DOHH2 (cell line): ENCODE results near the gene HECW1.

Experiments used
- H3F3A ChIP-seq: fragments of 200-600 bp; sonication (generic), shearing (Covaris generic); 2 replicates; pipeline ENCODE4 v1.6.0; 2016; ENCODE audit warnings: antibody characterized with exemption, mild to moderate bottlenecking; ENCODE audit not compliant: control insufficient read depth, insufficient read depth
- H3K27ac ChIP-seq: fragments of 200-600 bp; sonication (generic); 2 replicates; pipeline ENCODE4 v1.5.1; 2014; ENCODE audit warnings: low read depth, mild to moderate bottlenecking, low read length, moderate library complexity
- H3K27me3 ChIP-seq: fragments of 200-600 bp; sonication (generic); 2 replicates; pipeline ENCODE4 v1.6.1; 2014; ENCODE audit warnings: mild to moderate bottlenecking, low read length, mixed read lengths; ENCODE audit not compliant: control insufficient read depth
- H3K36me3 ChIP-seq: fragments of 200-600 bp; sonication (generic); 2 replicates; pipeline ENCODE4 v1.6.1; 2014; ENCODE audit warnings: mild to moderate bottlenecking, low read length, moderate library complexity, mixed read lengths; ENCODE audit not compliant: control insufficient read depth
- H3K4me1 ChIP-seq: fragments of 200-600 bp; sonication (generic); 2 replicates; pipeline ENCODE4 v1.6.1; 2014; ENCODE audit warnings: mild to moderate bottlenecking, low read length, mixed read lengths; ENCODE audit not compliant: control insufficient read depth
- H3K4me2 ChIP-seq: fragments of 200-600 bp; sonication (generic); 2 replicates; pipeline ENCODE4 v1.6.0; 2014; ENCODE audit warnings: mild to moderate bottlenecking, low read length, moderate library complexity
- H3K4me3 ChIP-seq: fragments of 200-600 bp; sonication (generic); 2 replicates; pipeline ENCODE4 v1.5.1; 2014; ENCODE audit warnings: mild to moderate bottlenecking, low read length, mixed read lengths
- H3K79me2 ChIP-seq: fragments of 200-600 bp; sonication (generic); 2 replicates; pipeline ENCODE4 v1.6.1; 2014; ENCODE audit warnings: mild to moderate bottlenecking, low read length, mixed read lengths; ENCODE audit not compliant: control insufficient read depth
- H3K9me2 ChIP-seq: fragments of 200-600 bp; sonication (generic); replicated peaks from 2 replicates; pipeline ENCODE4 v1.6.1; 2014; ENCODE audit warnings: mild to moderate bottlenecking, low read length, mixed read lengths; ENCODE audit not compliant: control insufficient read depth
- H3K9me3 ChIP-seq: fragments of 200-600 bp; sonication (generic); 2 replicates; pipeline ENCODE4 v1.6.1; 2014; ENCODE audit warnings: antibody characterized with exemption, low read length, mixed read lengths; ENCODE audit not compliant: control insufficient read depth, insufficient read depth
- H4K20me1 ChIP-seq: fragments of 200-600 bp; sonication (generic); 2 replicates; pipeline ENCODE4 v1.6.0; 2014; ENCODE audit warnings: low read depth, mild to moderate bottlenecking, antibody characterized with exemption, low read length, moderate library complexity; ENCODE audit not compliant: control insufficient read depth, insufficient read depth
- EZH2phosphoT487 ChIP-seq: fragments of 200-600 bp; sonication (generic); IDR thresholded peaks from 2 replicates; pipeline ENCODE4 v1.6.1; 2017; ENCODE audit warnings: borderline replicate concordance, mild to moderate bottlenecking, antibody characterized with exemption, low read length, moderate library complexity, mixed read lengths
- TF ChIP-seq, protein P1 (sequence below): fragments of 200-600 bp; sonication (generic); IDR thresholded peaks from one replicate; pipeline ENCODE4 v1.5.1; 2014; ENCODE audit warnings: antibody characterized with exemption, mild to moderate bottlenecking, low read depth, low read length; ENCODE audit not compliant: poor library complexity, severe bottlenecking

HECW1 gene

GRCh38 chr7:43314379-43315158, 202.1 kb downstream of the HECW1 start:
- H4K20me1 ChIP-seq = no peaks in the 10 kb centered on the region
- no peak overlapping the region for H3K4me3 ChIP-seq
- no peak overlapping the region for H3K27ac ChIP-seq
- no peak overlapping the region for H3K4me2 ChIP-seq
- no peaks in the 10 kb centered on the region for H3K9me3 ChIP-seq
- no peak for TF ChIP-seq EZH2phosphoT487
- TF ChIP-seq, protein P1, sequence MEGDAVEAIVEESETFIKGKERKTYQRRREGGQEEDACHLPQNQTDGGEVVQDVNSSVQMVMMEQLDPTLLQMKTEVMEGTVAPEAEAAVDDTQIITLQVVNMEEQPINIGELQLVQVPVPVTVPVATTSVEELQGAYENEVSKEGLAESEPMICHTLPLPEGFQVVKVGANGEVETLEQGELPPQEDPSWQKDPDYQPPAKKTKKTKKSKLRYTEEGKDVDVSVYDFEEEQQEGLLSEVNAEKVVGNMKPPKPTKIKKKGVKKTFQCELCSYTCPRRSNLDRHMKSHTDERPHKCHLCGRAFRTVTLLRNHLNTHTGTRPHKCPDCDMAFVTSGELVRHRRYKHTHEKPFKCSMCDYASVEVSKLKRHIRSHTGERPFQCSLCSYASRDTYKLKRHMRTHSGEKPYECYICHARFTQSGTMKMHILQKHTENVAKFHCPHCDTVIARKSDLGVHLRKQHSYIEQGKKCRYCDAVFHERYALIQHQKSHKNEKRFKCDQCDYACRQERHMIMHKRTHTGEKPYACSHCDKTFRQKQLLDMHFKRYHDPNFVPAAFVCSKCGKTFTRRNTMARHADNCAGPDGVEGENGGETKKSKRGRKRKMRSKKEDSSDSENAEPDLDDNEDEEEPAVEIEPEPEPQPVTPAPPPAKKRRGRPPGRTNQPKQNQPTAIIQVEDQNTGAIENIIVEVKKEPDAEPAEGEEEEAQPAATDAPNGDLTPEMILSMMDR = no peak
- H3K4me1 ChIP-seq = no peaks in the 10 kb centered on the region
- H3K9me2 ChIP-seq = no peaks in the 10 kb centered on the region
- H3K36me3 ChIP-seq = no peaks in the 10 kb centered on the region
- peaks cover 11% of the 10 kb centered on the region for H3K27me3 ChIP-seq
- no peaks in the 10 kb centered on the region for H3K79me2 ChIP-seq
- no peaks in the 10 kb centered on the region for H3F3A ChIP-seq

DNA sequence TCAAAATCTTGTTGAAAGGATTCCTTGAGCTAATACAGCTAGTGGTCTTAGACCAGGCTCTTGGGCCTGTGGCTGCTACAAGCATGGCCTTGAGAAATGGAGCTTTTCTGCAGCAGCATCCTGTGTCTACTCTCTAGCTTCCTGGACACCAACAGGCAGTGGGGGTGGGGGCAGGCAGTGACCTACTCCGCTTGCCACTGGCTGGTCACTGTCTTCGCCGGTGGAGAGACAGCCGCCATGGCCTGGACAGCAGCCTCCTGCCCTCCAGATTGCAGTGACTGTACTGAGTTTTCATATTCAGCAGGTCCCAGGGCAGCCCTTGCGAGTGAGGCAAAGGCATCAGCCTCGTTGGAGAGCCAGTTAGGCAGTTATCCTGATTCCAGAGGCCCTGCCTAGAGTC, 204.6 kb downstream of the HECW1 start:
- no peaks in the 10 kb centered on the region for H3F3A ChIP-seq
- H3K4me1 ChIP-seq = no peaks in the 10 kb centered on the region
- H3K9me3 ChIP-seq = no peaks in the 10 kb centered on the region
- no peaks in the 10 kb centered on the region for H3K9me2 ChIP-seq
- TF ChIP-seq, protein P1 = no peak
- no peak for TF ChIP-seq EZH2phosphoT487
- H3K4me2 ChIP-seq = no peak overlapping the region
- no peaks in the 10 kb centered on the region for H3K36me3 ChIP-seq
- peaks cover 11% of the 10 kb centered on the region for H3K27me3 ChIP-seq
- no peak overlapping the region for H3K27ac ChIP-seq
- no peaks in the 10 kb centered on the region for H3K79me2 ChIP-seq
- H3K4me3 ChIP-seq = no peak overlapping the region
- no peaks in the 10 kb centered on the region for H4K20me1 ChIP-seq

- no peaks in the 10 kb centered on the region for H3K36me3 ChIP-seq
- H3K4me1 ChIP-seq = no peaks in the 10 kb centered on the region
- TF ChIP-seq, protein P1 = no peak
- TF ChIP-seq EZH2phosphoT487 = no peak
- H3K9me3 ChIP-seq = no peaks in the 10 kb centered on the region
- no peak overlapping the region for H3K4me2 ChIP-seq
- no peaks in the 10 kb centered on the region for H3K9me2 ChIP-seq
- H3K4me3 ChIP-seq = no peak overlapping the region
- H3F3A ChIP-seq = no peaks in the 10 kb centered on the region
- no peak overlapping the region for H3K27ac ChIP-seq
- H3K27me3 ChIP-seq = peaks cover 11% of the 10 kb centered on the region
- H4K20me1 ChIP-seq = no peaks in the 10 kb centered on the region
- no peaks in the 10 kb centered on the region for H3K79me2 ChIP-seq
Measured at GRCh38 chr7:43318188-43318770, 205.8 kb downstream of the HECW1 start.
